Memory B cell (primary cell): ENCODE measurements around the gene CDK17.
"Not testable (repeated sequence)": the region's sequence is repeated elsewhere in the genome, so short reads cannot be mapped to it uniquely, and the experiment has no call there.

Experiments used
- ATAC-seq: fragments of 150-1000 bp; cut with Tn5 transposase; 2 replicates; pipeline ENCODE4 v1.10.0; 2021; ENCODE audit warnings: low read depth, mild to moderate bottlenecking, moderate library complexity
- DNase-seq, 2 donors: peaks; one replicate each; pipeline ENCODE4 v3.0.0; 2022; ENCODE audit warnings: low spot score in 2 of 2
- H3K27ac Mint-ChIP-seq: one replicate; pipeline ENCODE4 v1.8.0; 2022; ENCODE audit warnings: mild to moderate bottlenecking, moderate library complexity, mixed read lengths
- H3K27me3 Mint-ChIP-seq: one replicate; pipeline ENCODE4 v1.8.0; 2022; ENCODE audit warnings: mixed read lengths
- H3K36me3 Mint-ChIP-seq: one replicate; pipeline ENCODE4 v1.8.0; 2022; ENCODE audit warnings: mild to moderate bottlenecking, mixed read lengths
- H3K4me1 Mint-ChIP-seq: one replicate; pipeline ENCODE4 v1.8.0; 2022; ENCODE audit warnings: mixed read lengths
- H3K4me3 Mint-ChIP-seq: one replicate; pipeline ENCODE4 v1.8.0; 2022; ENCODE audit warnings: mild to moderate bottlenecking, moderate library complexity, mixed read lengths
- H3K9me3 Mint-ChIP-seq: one replicate; pipeline ENCODE4 v1.8.0; 2022; ENCODE audit warnings: mixed read lengths

The CDK17 gene

DNA sequence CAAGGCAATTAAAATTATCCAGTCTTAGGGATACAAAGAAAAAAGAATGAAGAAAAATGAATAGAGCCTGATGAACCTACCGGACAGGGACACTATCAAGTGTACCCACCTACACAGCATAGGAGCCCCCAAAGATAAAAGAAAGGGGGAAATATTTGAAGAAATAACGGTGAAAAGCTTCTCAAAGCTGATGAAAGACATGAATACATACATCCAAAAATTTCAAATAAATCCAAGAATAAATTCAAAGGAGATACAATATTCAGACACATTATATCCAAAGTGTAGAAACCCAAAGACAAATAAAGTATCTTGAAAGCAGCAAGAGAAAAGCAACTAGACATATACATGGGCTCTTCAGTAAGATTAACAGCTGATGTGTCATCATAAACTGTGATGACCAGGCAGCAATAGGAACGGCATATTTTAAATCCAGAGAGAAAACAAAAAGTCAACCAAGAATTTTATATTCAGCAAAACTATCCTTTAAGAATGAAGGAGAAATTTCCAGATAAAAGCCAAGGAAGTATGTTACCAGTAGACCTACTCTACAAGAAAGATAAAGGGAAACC is 56.0 kb downstream of the CDK17 start:
- ATAC-seq = no peak
- no peak overlapping the region for H3K27ac Mint-ChIP-seq
- H3K4me1 Mint-ChIP-seq = peaks cover 35% of the 10 kb centered on the region
- no peak for DNase-seq
- no peak overlapping the region for H3K4me3 Mint-ChIP-seq
- peaks cover 6% of the 10 kb centered on the region for H3K9me3 Mint-ChIP-seq
- H3K36me3 Mint-ChIP-seq = peaks cover 23% of the 10 kb centered on the region
- no peaks in the 10 kb centered on the region for H3K27me3 Mint-ChIP-seq

DNA sequence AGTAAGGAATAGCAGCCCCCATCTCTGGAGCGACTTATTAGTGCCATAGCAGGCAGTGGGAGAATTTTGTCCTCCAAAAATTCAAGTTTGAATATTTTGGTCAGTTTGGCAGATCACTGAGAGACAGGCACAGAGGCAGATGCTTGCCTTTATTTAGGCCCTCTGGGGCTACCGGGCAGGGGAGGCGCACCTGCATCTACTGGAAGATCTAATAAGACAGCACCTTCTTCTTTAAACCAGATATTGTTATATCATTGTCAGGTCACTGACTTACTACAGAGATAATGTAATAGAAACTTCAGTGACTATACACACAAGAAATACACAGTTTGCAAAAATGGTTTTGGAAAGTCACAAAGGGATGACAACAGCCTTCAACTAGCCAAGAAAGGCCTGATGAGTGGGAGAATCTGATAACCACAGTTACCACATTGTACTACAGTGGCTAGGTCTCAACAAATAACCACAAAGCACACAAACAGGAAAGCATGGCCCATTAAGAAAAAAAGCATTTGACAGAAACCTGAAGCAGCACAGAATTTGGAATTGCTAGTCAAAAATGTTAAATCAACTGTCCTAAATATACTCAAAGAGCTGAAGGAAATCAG is 56.8 kb downstream of the CDK17 start:
- H3K27me3 Mint-ChIP-seq = no peaks in the 10 kb centered on the region
- peaks cover 36% of the 10 kb centered on the region for H3K4me1 Mint-ChIP-seq

DNA sequence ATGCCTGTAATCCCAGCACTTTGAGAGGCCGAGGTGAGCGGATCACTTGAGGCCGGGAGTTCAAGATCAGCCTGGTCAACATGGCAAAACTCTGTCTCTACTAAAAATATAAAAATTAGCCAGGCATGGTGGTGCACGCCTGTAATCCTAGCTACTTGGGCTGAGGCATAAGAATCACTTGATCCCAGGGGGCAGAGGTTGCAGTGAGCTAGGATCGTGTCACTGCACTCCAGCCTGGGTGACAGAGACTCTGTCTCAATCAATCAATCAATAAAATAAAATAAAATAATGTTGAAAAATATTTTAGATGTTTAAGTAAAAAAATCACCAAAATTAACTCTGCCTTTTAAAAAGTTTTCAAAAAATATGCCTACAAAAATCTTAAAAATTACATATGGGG is 60.6 kb downstream of the CDK17 start:
- not testable (repeated sequence) for H3K27me3 Mint-ChIP-seq, H3K27ac Mint-ChIP-seq, DNase-seq, H3K4me3 Mint-ChIP-seq, ATAC-seq
- peaks cover 26% of the 10 kb centered on the region for H3K36me3 Mint-ChIP-seq
- peaks cover 26% of the 10 kb centered on the region for H3K4me1 Mint-ChIP-seq
- H3K9me3 Mint-ChIP-seq = peaks cover 11% of the 10 kb centered on the region

More for the DNA sequence above, 56.8 kb downstream of the CDK17 start:
- H3K4me3 Mint-ChIP-seq = no peak overlapping the region
- ATAC-seq = no peak
- H3K36me3 Mint-ChIP-seq = peaks cover 26% of the 10 kb centered on the region
- H3K27ac Mint-ChIP-seq = no peak overlapping the region
- peaks cover 6% of the 10 kb centered on the region for H3K9me3 Mint-ChIP-seq
- DNase-seq = no peak

DNA sequence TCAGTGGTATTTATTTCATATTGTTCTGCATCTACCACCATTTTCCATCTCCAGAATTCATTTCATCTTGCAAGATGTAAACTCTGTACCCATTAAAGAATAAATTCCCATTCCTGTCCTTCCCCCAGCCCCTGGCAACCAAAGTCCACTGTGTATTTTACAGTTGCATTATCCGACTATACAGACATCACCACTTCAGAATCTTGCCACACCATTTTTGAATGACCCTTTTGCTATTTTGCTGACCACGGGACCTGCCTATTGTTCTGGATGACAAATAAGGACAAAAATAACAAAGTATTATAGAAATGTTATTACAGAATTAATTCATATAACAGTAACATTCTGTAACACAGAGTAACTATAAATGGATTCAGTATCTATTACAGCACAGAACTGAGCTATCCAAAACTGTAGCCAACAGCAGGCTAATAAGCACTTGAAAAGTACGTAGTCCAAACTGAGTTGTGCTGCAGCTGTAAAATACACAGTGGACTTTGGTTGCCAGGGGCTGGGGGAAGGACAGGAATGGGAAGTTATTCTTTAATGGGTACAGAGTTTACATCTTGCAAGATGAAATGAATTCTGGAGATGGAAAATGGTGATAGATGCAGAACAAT is 61.3 kb downstream of the CDK17 start:
- peaks cover 26% of the 10 kb centered on the region for H3K4me1 Mint-ChIP-seq
- no peak for DNase-seq
- no peak overlapping the region for H3K27ac Mint-ChIP-seq
- no peaks in the 10 kb centered on the region for H3K27me3 Mint-ChIP-seq
- H3K4me3 Mint-ChIP-seq = no peak overlapping the region
- ATAC-seq = no peak
- peaks cover 9% of the 10 kb centered on the region for H3K9me3 Mint-ChIP-seq
- H3K36me3 Mint-ChIP-seq = peaks cover 22% of the 10 kb centered on the region

DNA sequence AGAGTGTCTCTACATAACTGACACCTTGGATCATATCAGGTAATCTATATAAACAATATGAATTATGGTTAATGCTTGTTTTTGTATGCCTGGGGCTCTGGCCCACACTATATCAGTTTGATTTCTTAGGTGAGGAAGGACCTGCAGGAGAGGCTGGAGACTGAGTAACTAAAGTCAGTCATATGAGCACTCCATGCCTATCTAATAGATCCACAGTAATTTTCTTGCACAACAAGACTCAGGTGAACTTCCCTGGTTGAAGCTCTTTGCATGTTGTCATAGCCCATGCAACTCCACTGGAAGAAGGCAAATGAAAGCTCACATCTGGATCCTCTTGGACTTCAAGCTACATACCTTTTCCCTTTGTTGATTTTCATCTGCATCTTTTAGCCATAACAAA is 62.3 kb downstream of the CDK17 start:
- peaks cover 21% of the 10 kb centered on the region for H3K4me1 Mint-ChIP-seq
- H3K27ac Mint-ChIP-seq = no peak overlapping the region
- DNase-seq (no peak), ATAC-seq (no peak)
- H3K4me3 Mint-ChIP-seq = no peak overlapping the region
- H3K36me3 Mint-ChIP-seq = peaks cover 15% of the 10 kb centered on the region
- peaks cover 9% of the 10 kb centered on the region for H3K9me3 Mint-ChIP-seq
- H3K27me3 Mint-ChIP-seq = no peaks in the 10 kb centered on the region

DNA sequence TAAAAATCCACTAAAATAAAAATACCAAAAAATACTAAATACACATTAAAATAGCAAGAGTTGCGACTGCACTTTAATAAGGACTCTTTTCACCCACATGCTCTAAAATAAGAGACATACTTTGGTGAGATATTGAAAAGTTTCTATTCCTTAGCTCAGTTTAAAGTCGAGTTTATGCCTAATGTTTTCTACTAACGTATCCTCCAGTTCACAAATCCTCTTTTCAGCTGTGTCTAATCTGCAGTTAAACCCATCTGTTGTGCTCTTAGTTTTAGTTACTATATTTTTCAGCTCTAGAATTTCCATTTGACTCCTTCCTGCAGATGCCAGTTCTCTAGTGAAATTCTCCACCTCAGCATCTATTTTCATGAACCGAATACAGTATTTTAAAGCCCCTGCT is 63.8 kb downstream of the CDK17 start:
- H3K4me1 Mint-ChIP-seq = peaks cover 21% of the 10 kb centered on the region
- H3K27me3 Mint-ChIP-seq = no peaks in the 10 kb centered on the region
- ATAC-seq = no peak
- H3K27ac Mint-ChIP-seq = no peak overlapping the region
- DNase-seq = no peak
- H3K4me3 Mint-ChIP-seq = no peak overlapping the region
- H3K9me3 Mint-ChIP-seq = peaks cover 9% of the 10 kb centered on the region
- H3K36me3 Mint-ChIP-seq = peaks cover 15% of the 10 kb centered on the region

DNA sequence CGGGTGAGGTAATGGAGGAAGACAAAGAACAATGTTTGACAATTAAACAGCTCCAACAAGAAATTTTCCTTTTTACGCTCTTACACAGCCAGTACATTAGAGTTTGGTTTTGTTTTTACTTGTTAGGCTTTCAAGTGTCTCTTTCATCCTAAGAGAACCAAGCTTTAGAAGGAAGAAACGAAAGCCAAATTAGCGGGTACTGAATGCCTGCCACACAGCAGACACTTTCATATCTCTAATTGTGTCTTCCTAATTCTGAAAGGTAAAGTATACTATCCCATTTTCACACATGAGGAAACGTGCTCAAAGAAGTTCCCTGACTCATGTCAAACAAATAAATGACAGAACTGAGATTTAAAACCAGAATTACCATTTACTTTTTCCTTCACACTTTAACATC is 65.0 kb downstream of the CDK17 start:
- ATAC-seq (peak; percentile 62), DNase-seq (no peak)
- Mint-ChIP-seq H3K4me1 (peaks cover 18% of the 10 kb centered on the region), H3K36me3 (peaks cover 16% of the 10 kb centered on the region), H3K27ac (peak overlapping the region; percentile 45), H3K4me3 (no peak overlapping the region), H3K27me3 (no peaks in the 10 kb centered on the region), H3K9me3 (peaks cover 9% of the 10 kb centered on the region)

DNA sequence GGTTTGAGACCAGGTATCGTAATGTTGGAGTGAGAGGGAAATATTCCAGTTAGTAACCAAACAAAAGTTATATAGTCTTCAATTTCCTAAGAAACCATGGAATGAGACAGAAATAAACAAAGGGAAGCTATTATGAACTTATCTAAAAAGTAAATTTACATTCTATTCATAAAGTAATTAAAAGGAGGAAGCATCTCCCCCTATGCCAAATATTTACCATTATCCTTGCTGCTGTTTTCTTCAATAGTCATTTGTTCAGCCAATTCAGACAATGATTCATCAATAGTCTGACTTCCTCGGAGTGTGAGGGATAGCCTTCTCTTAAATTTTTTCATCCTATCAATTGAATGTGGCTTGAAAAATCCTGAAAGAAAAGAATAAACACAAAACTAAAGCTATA is 65.7 kb downstream of the CDK17 start:
- Mint-ChIP-seq H3K4me3 (no peak overlapping the region), H3K27me3 (no peaks in the 10 kb centered on the region), H3K27ac (peak overlapping the region; percentile 8), H3K4me1 (peaks cover 19% of the 10 kb centered on the region), H3K9me3 (peaks cover 9% of the 10 kb centered on the region), H3K36me3 (peaks cover 16% of the 10 kb centered on the region)
- ATAC-seq (no peak), DNase-seq (no peak)

DNA sequence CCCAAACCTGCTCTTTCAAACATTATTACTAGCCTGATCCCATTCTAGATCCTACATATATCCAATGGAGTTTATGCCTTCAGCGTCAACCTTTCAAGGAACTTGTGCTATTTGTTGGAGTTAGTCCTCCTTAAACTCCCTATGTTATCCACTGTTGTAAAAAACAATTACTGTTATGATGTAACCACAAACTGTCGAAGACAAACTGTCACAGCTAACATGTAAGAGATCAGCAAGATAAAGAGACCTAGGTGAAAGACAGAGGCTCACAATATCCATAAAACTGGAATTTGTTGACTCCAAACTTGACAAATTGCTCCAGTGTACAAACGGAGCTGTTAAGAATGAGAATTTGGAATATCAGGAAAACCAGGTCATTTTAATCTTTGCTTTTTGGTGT is 70.7 kb downstream of the CDK17 start:
- Mint-ChIP-seq H3K27me3 (no peaks in the 10 kb centered on the region), H3K4me3 (no peak overlapping the region), H3K36me3 (peaks cover 5% of the 10 kb centered on the region), H3K4me1 (peaks cover 41% of the 10 kb centered on the region), H3K9me3 (no peaks in the 10 kb centered on the region), H3K27ac (peak overlapping the region; percentile 56)
- ATAC-seq = no peak
- no peak for DNase-seq

DNA sequence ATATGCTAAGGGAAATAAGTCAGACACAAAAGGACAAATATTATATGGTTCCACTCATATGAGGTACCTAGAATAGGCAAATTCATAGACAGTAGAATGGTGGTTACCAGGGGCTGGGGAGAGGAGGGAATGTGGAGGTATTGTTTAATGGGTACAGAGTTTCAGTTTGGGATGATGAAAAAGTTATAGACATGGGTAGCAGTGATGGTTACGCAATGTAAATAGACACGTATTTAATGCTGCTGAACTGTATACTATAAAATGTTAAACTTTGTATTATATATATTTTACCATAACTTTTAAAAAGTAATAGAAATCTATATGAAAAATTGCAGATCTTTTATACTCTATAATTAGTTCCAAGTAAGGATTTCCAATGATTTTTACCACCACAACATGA is 71.2 kb downstream of the CDK17 start:
- H3K4me1 Mint-ChIP-seq = peaks cover 43% of the 10 kb centered on the region
- peaks cover 4% of the 10 kb centered on the region for H3K36me3 Mint-ChIP-seq
- no peak overlapping the region for H3K4me3 Mint-ChIP-seq
- H3K9me3 Mint-ChIP-seq = no peaks in the 10 kb centered on the region
- no peak for DNase-seq
- H3K27ac Mint-ChIP-seq = peak overlapping the region; percentile 56
- no peak for ATAC-seq
- H3K27me3 Mint-ChIP-seq = no peaks in the 10 kb centered on the region

DNA sequence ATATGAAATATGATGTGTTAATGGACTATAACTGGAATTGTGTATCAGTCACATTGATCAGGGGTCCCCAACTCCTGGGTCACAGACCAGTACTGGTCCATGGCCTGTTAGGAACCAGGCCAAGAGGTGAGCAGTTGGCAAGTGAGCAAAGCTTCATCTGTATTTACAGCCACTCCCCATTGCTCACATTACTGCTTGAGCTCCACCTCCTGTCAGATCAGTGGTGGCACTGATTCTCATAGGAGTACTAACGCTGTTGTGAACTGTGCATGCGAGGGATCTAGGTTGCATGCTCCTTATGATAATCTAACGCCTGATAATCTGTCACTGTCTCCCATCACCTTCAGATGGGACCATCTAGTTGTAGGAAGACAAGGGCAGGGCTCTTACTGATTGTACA is 72.3 kb downstream of the CDK17 start:
- Mint-ChIP-seq H3K36me3 (peaks cover 7% of the 10 kb centered on the region), H3K27ac (peak overlapping the region; percentile 76), H3K4me3 (no peak overlapping the region), H3K9me3 (no peaks in the 10 kb centered on the region), H3K4me1 (peaks cover 44% of the 10 kb centered on the region), H3K27me3 (no peaks in the 10 kb centered on the region)
- peak; percentile 67 for ATAC-seq
- no peak for DNase-seq

DNA sequence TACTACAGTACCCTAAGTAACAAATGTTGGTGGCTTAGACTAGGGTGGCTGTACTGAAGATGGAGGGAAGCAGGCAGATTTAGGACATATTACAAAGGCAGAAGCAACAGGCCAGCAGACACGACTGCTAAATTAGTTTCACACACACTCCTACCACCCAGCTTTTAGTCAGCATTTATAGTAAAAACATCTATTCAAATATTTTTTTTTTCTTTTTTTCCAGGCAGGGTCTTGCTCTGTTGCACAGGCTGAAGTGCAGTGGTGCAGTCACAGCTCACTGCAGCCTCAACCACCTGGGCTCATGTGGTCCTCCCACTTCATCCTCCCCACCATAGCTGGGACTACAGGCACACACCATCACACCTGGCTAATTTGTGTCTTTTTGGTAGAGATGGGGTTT is 72.9 kb downstream of the CDK17 start:
- peak in 1 of 2 donors; percentile 9 for DNase-seq
- H3K9me3 Mint-ChIP-seq = no peaks in the 10 kb centered on the region
- H3K27ac Mint-ChIP-seq = peak overlapping the region; percentile 76
- no peaks in the 10 kb centered on the region for H3K27me3 Mint-ChIP-seq
- H3K4me1 Mint-ChIP-seq = peaks cover 44% of the 10 kb centered on the region
- H3K4me3 Mint-ChIP-seq = no peak overlapping the region
- H3K36me3 Mint-ChIP-seq = peaks cover 10% of the 10 kb centered on the region
- ATAC-seq = peak; percentile 86

DNA sequence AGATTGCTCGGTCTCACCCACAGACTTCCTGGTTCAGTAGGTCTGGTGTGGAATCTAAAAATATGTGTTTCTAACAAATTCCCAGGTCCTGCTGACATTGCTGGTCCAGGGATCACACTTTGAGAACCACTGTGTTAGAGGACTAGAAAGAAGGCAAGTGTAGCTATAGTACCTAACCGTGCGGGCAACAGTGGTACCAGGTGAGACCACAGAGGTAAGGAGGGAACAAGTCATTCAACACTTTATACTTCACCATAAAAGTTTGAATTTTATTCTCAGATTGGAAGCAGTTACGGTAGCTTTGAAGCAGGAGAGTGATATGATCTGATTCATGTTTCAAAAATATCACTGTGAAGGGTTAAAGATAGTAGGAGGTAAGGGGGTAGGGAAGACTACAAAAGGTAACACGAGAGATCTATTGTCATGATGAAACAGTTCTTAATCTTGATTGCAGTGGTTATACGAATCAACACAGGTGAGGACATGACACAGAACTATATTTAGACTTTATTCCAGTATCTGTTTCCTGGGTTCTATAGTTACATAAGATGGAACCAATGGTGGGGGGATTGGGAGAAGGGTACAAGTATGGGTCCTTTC is 73.5 kb downstream of the CDK17 start:
- no peak for ATAC-seq
- peak overlapping the region; percentile 76 for H3K27ac Mint-ChIP-seq
- H3K4me3 Mint-ChIP-seq = peak overlapping the region; percentile 56
- no peaks in the 10 kb centered on the region for H3K27me3 Mint-ChIP-seq
- H3K36me3 Mint-ChIP-seq = peaks cover 14% of the 10 kb centered on the region
- DNase-seq = no peak
- peaks cover 44% of the 10 kb centered on the region for H3K4me1 Mint-ChIP-seq
- no peaks in the 10 kb centered on the region for H3K9me3 Mint-ChIP-seq

DNA sequence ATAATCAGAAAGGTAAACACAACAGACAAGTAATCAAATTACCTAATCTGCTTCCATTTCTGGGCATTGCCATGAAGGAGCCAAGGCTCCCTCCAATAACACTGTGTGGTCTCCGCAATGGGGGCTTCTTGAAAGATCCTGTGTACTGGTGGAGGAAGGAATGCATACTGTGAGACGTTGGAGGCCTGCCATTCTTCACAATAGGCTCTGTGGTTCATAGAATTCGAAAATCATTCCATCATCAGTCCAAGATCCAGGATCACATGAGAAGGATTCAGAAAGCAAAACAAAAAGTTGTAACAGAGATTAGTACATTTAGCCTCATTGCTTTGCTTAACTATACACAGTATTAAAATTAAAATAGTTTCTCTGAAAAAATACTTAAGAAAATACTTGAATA is 76.3 kb downstream of the CDK17 start:
- no peak for ATAC-seq
- DNase-seq = no peak
- Mint-ChIP-seq H3K4me1 (peaks cover 37% of the 10 kb centered on the region), H3K27me3 (no peaks in the 10 kb centered on the region), H3K27ac (peak overlapping the region; percentile 22), H3K4me3 (no peak overlapping the region), H3K9me3 (no peaks in the 10 kb centered on the region), H3K36me3 (peaks cover 12% of the 10 kb centered on the region)
